Measurements from ENCODE around the gene SLC28A3. TPM values are rescaled to one million over a fixed set of nuclear protein-coding genes. Genes with fewer than 3 reads are reported as not detected.

SLC28A3 gene
- total and polyA plus RNA-seq, 2 of the 8 experiments (the other 6 are each of a cell fraction or from before 2014, with no cell fraction given): 0.02 TPM; not detected in 1

DNA sequence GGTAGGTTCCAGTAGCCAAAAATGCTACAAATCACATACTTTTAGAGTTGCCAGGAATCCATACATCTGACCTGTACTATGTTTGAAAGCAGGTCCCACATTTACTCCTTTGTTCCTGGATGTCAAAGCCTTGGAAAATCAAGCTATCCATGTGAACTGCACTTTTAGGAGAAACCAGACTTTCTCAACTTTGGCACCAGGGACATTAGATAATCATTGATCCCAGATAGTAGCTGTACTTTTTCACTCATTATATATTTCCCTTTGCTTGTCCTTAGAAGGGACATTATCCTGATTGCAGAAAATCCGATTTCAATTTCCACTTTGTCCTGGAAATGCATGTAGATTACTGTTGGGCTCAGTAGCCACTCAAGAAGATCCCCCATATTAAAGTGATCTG lies 44.1 kb upstream of the SLC28A3 start:
- Histone ChIP-seq H2BK12ac (ENCODE audit: low read depth, low read length) (no peak overlapping the region), H4K5ac (ENCODE audit: insufficient read length, low read depth, low read length) (no peak overlapping the region), H2BK120ac (replicated peaks; ENCODE audit: low read depth, low read length) (no peak overlapping the region), H3K36me3 (ENCODE audit: control insufficient read depth in 2 of 4, insufficient read depth in 4 of 4, low read length in 3 of 4) (no peaks in the 10 kb centered on the region), H3K9ac (replicated peaks in 1 of 4; ENCODE audit: extremely low read depth in 1 of 4, low read depth in 3 of 4, low read length in 3 of 4) (no peak overlapping the region), H4K91ac (replicated peaks; ENCODE audit: insufficient read length, low read length) (no peak overlapping the region), H3K14ac (ENCODE audit: insufficient read length) (no peak overlapping the region), H3K23ac (ENCODE audit: insufficient read length) (no peak overlapping the region), H3K56ac (replicated peaks; ENCODE audit: insufficient read length, low read depth, low read length) (no peak overlapping the region), H2AFZ (ENCODE audit: low read length) (no peak overlapping the region), H3K4me3 (ENCODE audit: extremely low read depth in 1 of 4, insufficient read depth in 2 of 4, low read depth in 3 of 4, low read length in 4 of 4) (no peak overlapping the region), H3K79me2 (ENCODE audit: control insufficient read depth in 1 of 2, insufficient read depth in 2 of 2, low read length in 2 of 2) (no peaks in the 10 kb centered on the region), H2BK15ac (ENCODE audit: low read length) (no peak overlapping the region), H3K4ac (replicated peaks; ENCODE audit: insufficient read length, low read depth, low read length) (no peak overlapping the region), H3K9me3 (ENCODE audit: insufficient read depth in 2 of 2, low read depth in 1 of 2, low read length in 1 of 2) (no peaks in the 10 kb centered on the region), H4K8ac (ENCODE audit: extremely low read depth, insufficient read depth, low read length) (no peak overlapping the region), H3K79me1 (ENCODE audit: low read depth, low read length) (no peaks in the 10 kb centered on the region), H3K27ac (ENCODE audit: low read depth, low read length) (no peak overlapping the region), H3K4me2 (ENCODE audit: insufficient read depth in 1 of 2, low read depth in 2 of 2, low read length in 2 of 2) (no peak overlapping the region), H3K23me2 (ENCODE audit: low read depth, low read length) (no peaks in the 10 kb centered on the region), H2AK5ac (ENCODE audit: low read depth, low read length) (no peak overlapping the region), H2BK20ac (ENCODE audit: low read length) (no peak overlapping the region), H3K18ac (ENCODE audit: extremely low read depth, low read length) (no peak overlapping the region), H4K20me1 (replicated peaks in 1 of 2; ENCODE audit: control insufficient read depth in 1 of 2, insufficient read depth in 2 of 2, low read length in 2 of 2) (no peaks in the 10 kb centered on the region), H3K4me1 (replicated peaks in 1 of 4; ENCODE audit: control insufficient read depth in 3 of 4, insufficient read depth in 4 of 4, low read length in 3 of 4) (no peaks in the 10 kb centered on the region), H3K27me3 (replicated peaks in 1 of 4; ENCODE audit: control insufficient read depth in 3 of 4, extremely low read depth in 1 of 4, insufficient read depth in 3 of 4, low read length in 3 of 4) (no peaks in the 10 kb centered on the region), H2BK5ac (ENCODE audit: low read depth, low read length) (no peak overlapping the region)
- ChIA-PET CTCF (ENCODE audit: partially characterized antibody) (interaction anchor here (2.6 kb wide), 1 partner anchor 13 kb away, joined by 11 read pairs; no protein-coding TSS in a partner anchor), POLR2A (ENCODE audit: partially characterized antibody) (no interaction called here)
- DNase-seq (ENCODE audit: low read depth in 1 of 2, low spot score in 2 of 2): no peak
- no peak for FAIRE-seq
- 91% methylated on average over 1 of the region's 1 CpG; no CpG with 5 or more reads in 1 of the 2 experiments for WGBS, 2 experiments (ENCODE audit: extremely low coverage in 1 of 2, insufficient coverage in 1 of 2, insufficient read length in 1 of 2, insufficient replicate concordance in 2 of 2, low coverage in 1 of 2, low lambda C conversion rate in 2 of 2, missing lambda C conversion rate in 1 of 2)
- TF ChIP-seq RXRA (IDR thresholded peaks at IDR 0.05; ENCODE audit: insufficient read depth, low read depth, low read length) (no peak), CBX8 (IDR thresholded peaks at IDR 0.05; ENCODE audit: borderline replicate concordance, low read depth, low read length) (no peak), SP2 (IDR thresholded peaks at IDR 0.05; ENCODE audit: low read length) (no peak), FOSL1 (IDR thresholded peaks at IDR 0.05; ENCODE audit: insufficient read depth, low read depth, low read length) (no peak), ZNF274 (IDR thresholded peaks at IDR 0.05; ENCODE audit: borderline replicate concordance, extremely low read depth, low read length) (no peak), RBBP5 (IDR thresholded peaks at IDR 0.05; ENCODE audit: borderline replicate concordance, low read depth, low read length) (no peak), NRF1 (IDR thresholded peaks at IDR 0.05; ENCODE audit: low read depth, low read length) (no peak), CHD2 (IDR thresholded peaks at IDR 0.05; ENCODE audit: low read length) (no peak), BCL11A (IDR thresholded peaks at IDR 0.05; ENCODE audit: low read depth in 2 of 2, low read length in 2 of 2) (no peak), KDM1A (IDR thresholded peaks at IDR 0.05; ENCODE audit: borderline replicate concordance, low read length) (no peak)
- TF ChIP-seq, protein P1, sequence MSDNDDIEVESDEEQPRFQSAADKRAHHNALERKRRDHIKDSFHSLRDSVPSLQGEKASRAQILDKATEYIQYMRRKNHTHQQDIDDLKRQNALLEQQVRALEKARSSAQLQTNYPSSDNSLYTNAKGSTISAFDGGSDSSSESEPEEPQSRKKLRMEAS (IDR thresholded peaks at IDR 0.05): no peak
- TF ChIP-seq, protein P2, sequence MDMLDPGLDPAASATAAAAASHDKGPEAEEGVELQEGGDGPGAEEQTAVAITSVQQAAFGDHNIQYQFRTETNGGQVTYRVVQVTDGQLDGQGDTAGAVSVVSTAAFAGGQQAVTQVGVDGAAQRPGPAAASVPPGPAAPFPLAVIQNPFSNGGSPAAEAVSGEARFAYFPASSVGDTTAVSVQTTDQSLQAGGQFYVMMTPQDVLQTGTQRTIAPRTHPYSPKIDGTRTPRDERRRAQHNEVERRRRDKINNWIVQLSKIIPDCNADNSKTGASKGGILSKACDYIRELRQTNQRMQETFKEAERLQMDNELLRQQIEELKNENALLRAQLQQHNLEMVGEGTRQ (IDR thresholded peaks at IDR 0.05; ENCODE audit: low read length): no peak
- TF ChIP-seq, protein P3, sequence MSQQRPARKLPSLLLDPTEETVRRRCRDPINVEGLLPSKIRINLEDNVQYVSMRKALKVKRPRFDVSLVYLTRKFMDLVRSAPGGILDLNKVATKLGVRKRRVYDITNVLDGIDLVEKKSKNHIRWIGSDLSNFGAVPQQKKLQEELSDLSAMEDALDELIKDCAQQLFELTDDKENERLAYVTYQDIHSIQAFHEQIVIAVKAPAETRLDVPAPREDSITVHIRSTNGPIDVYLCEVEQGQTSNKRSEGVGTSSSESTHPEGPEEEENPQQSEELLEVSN (IDR thresholded peaks at IDR 0.05): no peak
